Upper lobe of right lung (tissue), 1 donor: Measurements from ENCODE around the gene ARHGAP31. TPM values are rescaled to one million over a fixed set of nuclear protein-coding genes. Genes with fewer than 3 reads are reported as not detected.

ENCODE experiments used
- ATAC-seq: fragments of 200-7000 bp; cut with Tn5 transposase; one replicate; pipeline ENCODE4 v1.9.1; 2020; ENCODE audit warnings: mild to moderate bottlenecking, moderate library complexity
- DNase-seq: peaks from one replicate; pipeline ENCODE4 v3.0.0-alpha.2; 2020
- H3K27ac ChIP-seq: fragments of 200-600 bp; one replicate; pipeline ENCODE4 v1.8.0; 2022
- H3K27me3 ChIP-seq: fragments of 200-600 bp; one replicate; pipeline ENCODE4 v1.8.0; 2022; ENCODE audit warnings: mild to moderate bottlenecking
- H3K36me3 ChIP-seq: fragments of 200-600 bp; one replicate; pipeline ENCODE4 v1.8.0; 2022
- H3K4me1 ChIP-seq: fragments of 200-600 bp; one replicate; pipeline ENCODE4 v1.8.0; 2022
- H3K4me3 ChIP-seq: fragments of 200-600 bp; one replicate; pipeline ENCODE4 v1.8.0; 2022; ENCODE audit warnings: mild to moderate bottlenecking
- H3K9me3 ChIP-seq: fragments of 200-600 bp; one replicate; pipeline ENCODE4 v1.8.0; 2022
- intact Hi-C: fragments of 100-400 bp; cut with DNase I; formaldehyde crosslinking; loops from one replicate; pipeline ENCODE4 v1.11.0; 2022
- total RNA-seq: library from RNA; stranded (reverse); fragmentation: NEBNext Ultra II Directional; extraction: Animal tissue kit (Norgen Biotek cat#: 25700); gene quantifications from one replicate; pipeline ENCODE4 v1.2.1, GENCODE V29; 2021
- TF ChIP-seq, protein P1 (sequence below): fragments of 200-600 bp; IDR thresholded peaks from one replicate; pipeline ENCODE4 v1.8.0; 2022; ENCODE audit warnings: antibody characterized with exemption
- donor health status: DM: no; HTN: yes; CAD: no; lungs with severe emphysema.

ARHGAP31 gene
- total RNA-seq, 1 donor from 2014 or later, result 117 TPM

DNA sequence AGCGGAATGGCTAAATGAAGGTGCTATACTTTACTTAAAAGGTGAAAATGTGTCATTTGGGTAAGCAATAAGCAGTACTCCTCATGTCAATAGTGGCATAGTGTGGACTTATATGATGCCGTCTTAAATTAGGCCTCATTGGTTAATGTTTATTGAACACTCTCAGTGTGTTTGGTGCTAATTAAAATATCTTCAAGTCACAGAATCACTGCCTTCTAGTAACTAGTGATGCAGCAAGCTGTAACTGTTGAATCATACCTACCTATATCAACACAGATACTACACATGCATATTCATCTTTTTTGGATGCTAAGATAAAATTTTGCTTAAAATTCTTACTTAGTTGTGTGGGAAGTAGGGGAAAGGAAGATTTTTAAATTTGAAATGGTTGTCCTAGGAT lies 30.7 kb downstream of the ARHGAP31 start:
- DNase-seq (no peak), ATAC-seq (no peak)
- no peak overlapping the region for H3K27ac ChIP-seq
- H3K27me3 ChIP-seq, result no peaks in the 10 kb centered on the region
- H3K36me3 ChIP-seq, result no peaks in the 10 kb centered on the region
- TF ChIP-seq, protein P1, sequence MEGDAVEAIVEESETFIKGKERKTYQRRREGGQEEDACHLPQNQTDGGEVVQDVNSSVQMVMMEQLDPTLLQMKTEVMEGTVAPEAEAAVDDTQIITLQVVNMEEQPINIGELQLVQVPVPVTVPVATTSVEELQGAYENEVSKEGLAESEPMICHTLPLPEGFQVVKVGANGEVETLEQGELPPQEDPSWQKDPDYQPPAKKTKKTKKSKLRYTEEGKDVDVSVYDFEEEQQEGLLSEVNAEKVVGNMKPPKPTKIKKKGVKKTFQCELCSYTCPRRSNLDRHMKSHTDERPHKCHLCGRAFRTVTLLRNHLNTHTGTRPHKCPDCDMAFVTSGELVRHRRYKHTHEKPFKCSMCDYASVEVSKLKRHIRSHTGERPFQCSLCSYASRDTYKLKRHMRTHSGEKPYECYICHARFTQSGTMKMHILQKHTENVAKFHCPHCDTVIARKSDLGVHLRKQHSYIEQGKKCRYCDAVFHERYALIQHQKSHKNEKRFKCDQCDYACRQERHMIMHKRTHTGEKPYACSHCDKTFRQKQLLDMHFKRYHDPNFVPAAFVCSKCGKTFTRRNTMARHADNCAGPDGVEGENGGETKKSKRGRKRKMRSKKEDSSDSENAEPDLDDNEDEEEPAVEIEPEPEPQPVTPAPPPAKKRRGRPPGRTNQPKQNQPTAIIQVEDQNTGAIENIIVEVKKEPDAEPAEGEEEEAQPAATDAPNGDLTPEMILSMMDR, result no peak
- no peak overlapping the region for H3K4me3 ChIP-seq
- intact Hi-C loops, result no loop called here
- no peaks in the 10 kb centered on the region for H3K9me3 ChIP-seq
- H3K4me1 ChIP-seq, result peaks cover 29% of the 10 kb centered on the region

DNA sequence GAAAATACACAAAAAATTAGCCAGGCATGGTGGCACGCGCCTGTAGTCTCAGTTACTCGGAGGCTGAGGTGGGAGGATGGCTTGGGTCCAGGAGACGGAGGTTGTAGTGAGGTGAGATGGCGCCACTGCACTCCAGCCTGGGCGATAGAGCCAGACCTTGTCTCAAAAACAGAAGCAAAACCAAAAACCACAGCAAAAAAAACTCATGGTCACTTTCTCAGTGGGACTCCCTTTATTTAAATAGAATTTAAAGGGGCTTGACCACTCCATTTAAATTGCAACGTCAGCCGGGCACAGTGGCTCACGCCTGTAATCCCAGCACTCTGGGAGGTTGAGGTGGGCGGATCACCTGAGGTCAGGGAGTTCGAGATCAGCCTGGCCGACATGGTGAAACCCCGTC lies 32.8 kb downstream of the ARHGAP31 start:
- no peaks in the 10 kb centered on the region for H3K36me3 ChIP-seq
- intact Hi-C loops, result no loop called here
- H3K9me3 ChIP-seq, result no peaks in the 10 kb centered on the region
- ATAC-seq (no peak), DNase-seq (no peak)
- H3K4me1 ChIP-seq, result peaks cover 25% of the 10 kb centered on the region
- H3K27me3 ChIP-seq, result no peaks in the 10 kb centered on the region
- no peak overlapping the region for H3K27ac ChIP-seq
- no peak overlapping the region for H3K4me3 ChIP-seq
- TF ChIP-seq, protein P1, result no peak

DNA sequence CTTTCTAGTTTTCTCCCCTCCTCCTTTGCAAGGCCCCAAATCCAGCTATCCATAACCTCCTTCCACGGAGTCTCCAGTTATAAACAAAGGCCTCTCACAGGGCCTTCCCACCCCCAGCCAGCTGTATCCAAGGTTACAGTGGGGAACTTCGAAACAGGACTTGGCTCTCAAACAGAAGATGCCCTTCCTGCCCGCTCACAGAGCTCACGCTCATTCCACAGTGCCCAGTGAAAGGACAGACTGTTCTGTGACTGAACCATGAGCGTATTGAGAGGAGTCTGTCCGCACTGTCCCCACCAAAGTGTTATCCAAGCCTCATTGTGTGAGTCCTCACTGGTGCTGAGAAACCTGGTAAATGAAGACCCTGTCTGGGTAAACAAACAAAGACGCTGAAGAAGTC lies 35.4 kb downstream of the ARHGAP31 start:
- no peaks in the 10 kb centered on the region for H3K36me3 ChIP-seq
- peaks cover 25% of the 10 kb centered on the region for H3K4me1 ChIP-seq
- TF ChIP-seq, protein P1, result no peak
- no peaks in the 10 kb centered on the region for H3K9me3 ChIP-seq
- DNase-seq (no peak), ATAC-seq (peak; percentile 58)
- intact Hi-C loops, result no loop called here
- H3K27ac ChIP-seq, result no peak overlapping the region
- H3K27me3 ChIP-seq, result no peaks in the 10 kb centered on the region
- no peak overlapping the region for H3K4me3 ChIP-seq

DNA sequence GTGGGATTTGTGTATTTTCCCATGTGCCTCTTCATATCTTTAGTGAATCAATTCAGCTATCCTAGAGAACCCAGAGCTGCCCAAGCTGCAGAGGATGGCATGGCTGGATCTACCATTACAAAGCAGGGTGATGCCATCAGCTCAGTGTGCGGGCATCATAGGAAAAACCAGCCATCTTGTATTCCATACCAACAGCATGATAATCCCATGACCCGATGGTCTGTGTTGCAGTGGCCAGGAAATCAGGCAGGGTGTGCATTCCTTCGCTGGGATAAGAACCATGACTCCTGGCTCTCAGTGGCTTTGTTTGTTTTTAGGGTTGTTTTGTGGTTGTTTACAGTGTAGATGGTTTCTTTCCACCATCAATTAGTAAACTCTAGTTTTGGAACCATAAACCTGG lies 36.0 kb downstream of the ARHGAP31 start:
- H3K27ac ChIP-seq, result no peak overlapping the region
- H3K4me3 ChIP-seq, result no peak overlapping the region
- no peaks in the 10 kb centered on the region for H3K9me3 ChIP-seq
- ATAC-seq (no peak), DNase-seq (no peak)
- H3K27me3 ChIP-seq, result no peaks in the 10 kb centered on the region
- intact Hi-C loops, result no loop called here
- TF ChIP-seq, protein P1, result no peak
- H3K4me1 ChIP-seq, result peaks cover 25% of the 10 kb centered on the region
- no peaks in the 10 kb centered on the region for H3K36me3 ChIP-seq

DNA sequence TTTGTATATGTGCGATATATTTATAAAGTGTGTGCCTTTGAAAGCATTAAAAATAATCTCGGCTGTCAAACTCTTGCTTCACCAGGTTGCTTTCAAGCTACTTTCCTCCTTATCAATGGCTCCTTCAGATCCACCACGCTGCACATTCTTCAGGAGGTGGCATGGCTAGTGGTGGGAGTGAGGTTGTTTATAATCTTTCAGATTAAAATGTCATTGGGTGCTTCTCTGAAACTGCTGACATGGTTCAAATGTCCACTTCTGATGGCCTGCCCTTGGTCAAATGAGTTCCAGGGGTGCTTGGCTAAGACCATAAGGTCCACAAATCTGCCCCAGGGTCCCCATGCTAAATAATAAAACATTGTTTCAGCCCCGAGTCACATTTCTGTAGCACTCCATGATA lies 36.7 kb downstream of the ARHGAP31 start:
- no peak overlapping the region for H3K4me3 ChIP-seq
- ATAC-seq (no peak), DNase-seq (no peak)
- no peaks in the 10 kb centered on the region for H3K36me3 ChIP-seq
- H3K27me3 ChIP-seq, result no peaks in the 10 kb centered on the region
- no peaks in the 10 kb centered on the region for H3K9me3 ChIP-seq
- peaks cover 25% of the 10 kb centered on the region for H3K4me1 ChIP-seq
- TF ChIP-seq, protein P1, result no peak
- no peak overlapping the region for H3K27ac ChIP-seq
- intact Hi-C loops, result no loop called here

DNA sequence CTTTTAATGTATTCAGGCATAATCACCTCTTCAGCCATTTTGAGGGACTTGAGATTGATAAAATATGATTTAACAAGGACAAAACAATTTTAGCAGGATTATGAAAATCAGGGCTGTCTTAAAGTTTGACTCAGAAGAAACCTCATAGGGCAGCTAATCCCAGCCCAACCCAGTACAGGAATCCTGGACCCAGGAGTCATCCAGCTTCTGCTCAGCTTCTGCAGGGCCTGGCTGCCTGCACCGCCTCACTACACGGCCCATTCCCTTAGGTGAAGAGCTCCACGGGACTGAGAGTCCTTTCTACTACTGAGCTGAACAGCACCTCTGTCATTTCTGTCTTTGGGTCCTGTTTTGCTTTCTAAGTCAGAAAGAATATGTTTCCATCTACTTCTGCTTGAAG lies 37.5 kb downstream of the ARHGAP31 start:
- H3K36me3 ChIP-seq, result no peaks in the 10 kb centered on the region
- no peaks in the 10 kb centered on the region for H3K27me3 ChIP-seq
- intact Hi-C loops, result no loop called here
- H3K4me1 ChIP-seq, result peaks cover 25% of the 10 kb centered on the region
- H3K27ac ChIP-seq, result no peak overlapping the region
- TF ChIP-seq, protein P1, result no peak
- H3K4me3 ChIP-seq, result no peak overlapping the region
- H3K9me3 ChIP-seq, result no peaks in the 10 kb centered on the region
- DNase-seq (no peak), ATAC-seq (peak; percentile 64)
